Measurements from ENCODE around the gene NEURL1B.

The NEURL1B gene

GRCh38 chr5:172717481-172718195 is 76.6 kb downstream of the NEURL1B start:
- DNase-seq (ENCODE audit: insufficient read length, low spot score) (no peak), FAIRE-seq (no peak)
- TF ChIP-seq CTCF (IDR thresholded peaks at IDR 0.05; ENCODE audit: insufficient read depth, missing control alignments) = no peak

GRCh38 chr5:172718527-172719114 is 77.6 kb downstream of the NEURL1B start:
- no peak for DNase-seq (ENCODE audit: insufficient read length, low spot score)
- no peak for TF ChIP-seq CTCF (IDR thresholded peaks at IDR 0.05; ENCODE audit: insufficient read depth, missing control alignments)
- no peak for FAIRE-seq

- FAIRE-seq (no peak), DNase-seq (ENCODE audit: insufficient read length, low spot score) (no peak)
- no peak for TF ChIP-seq CTCF (IDR thresholded peaks at IDR 0.05; ENCODE audit: insufficient read depth, missing control alignments)
These were observed 78.1 kb downstream of the NEURL1B start for GRCh38 chr5:172719211-172719610.

- no peak for FAIRE-seq
- TF ChIP-seq CTCF (IDR thresholded peaks at IDR 0.05; ENCODE audit: insufficient read depth, missing control alignments) = no peak
- no peak for DNase-seq (ENCODE audit: insufficient read length, low spot score)
These were observed 79.6 kb downstream of the NEURL1B start for GRCh38 chr5:172720655-172721054.

GRCh38 chr5:172721455-172722326 is 80.6 kb downstream of the NEURL1B start:
- FAIRE-seq = no peak
- TF ChIP-seq CTCF (IDR thresholded peaks at IDR 0.05; ENCODE audit: insufficient read depth, missing control alignments) = no peak
- DNase-seq (ENCODE audit: insufficient read length, low spot score) = no peak

- FAIRE-seq (no peak), DNase-seq (ENCODE audit: insufficient read length, low spot score) (no peak)
- TF ChIP-seq CTCF (IDR thresholded peaks at IDR 0.05; ENCODE audit: insufficient read depth, missing control alignments) = no peak
These were observed 81.3 kb downstream of the NEURL1B start for GRCh38 chr5:172722327-172722815.

Data from D721Med (cell line).